T-helper 1 cell (primary cell): ENCODE data around the gene FBXL17.
A peak's percentile ranks its signal among the peaks of the same experiment; 100 is the strongest.

ENCODE experiments used
- DNase-seq, 5 donors: peaks; one replicate each; pipeline ENCODE4 v3.0.0-alpha.2; 2012 to 2020

The FBXL17 gene

DNA sequence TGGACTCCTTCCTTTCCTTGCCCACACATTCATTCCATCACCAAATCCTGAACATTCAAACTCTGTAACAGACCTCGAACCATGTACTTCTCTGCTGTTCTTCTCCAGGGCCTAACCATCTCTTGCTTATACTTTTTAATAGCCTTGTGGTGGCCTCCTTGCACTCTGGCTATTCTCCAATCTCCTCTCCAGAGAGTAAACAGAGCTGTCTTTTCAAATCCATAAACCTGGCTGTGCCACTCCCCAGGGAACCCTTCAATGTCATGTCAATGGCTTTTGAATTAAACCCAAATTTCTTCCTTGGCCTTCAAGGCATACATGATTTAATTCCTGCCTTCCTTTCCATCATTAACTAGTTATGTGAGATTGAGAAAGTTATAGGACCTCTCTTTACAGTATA, 433.5 kb downstream of the FBXL17 start:
- DNase-seq: no peak

DNA sequence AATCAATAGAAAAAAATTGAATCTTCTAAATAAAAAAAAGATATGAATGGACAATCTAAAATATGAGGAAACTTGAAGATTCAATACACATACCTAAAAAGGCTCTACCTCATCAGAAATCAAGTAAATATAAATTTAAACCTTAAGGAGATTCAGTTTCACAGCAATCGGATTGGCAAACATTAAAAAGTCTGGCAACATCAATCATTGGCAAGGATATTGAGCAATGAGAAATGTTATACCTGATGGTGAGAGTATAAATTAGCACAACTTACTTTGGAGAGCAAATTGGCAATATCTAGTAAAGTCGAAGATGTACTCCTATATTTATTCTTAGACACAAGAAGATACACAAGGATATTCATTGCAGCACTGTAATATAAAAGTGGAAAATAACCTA, 436.8 kb downstream of the FBXL17 start:
- DNase-seq: no peak

DNA sequence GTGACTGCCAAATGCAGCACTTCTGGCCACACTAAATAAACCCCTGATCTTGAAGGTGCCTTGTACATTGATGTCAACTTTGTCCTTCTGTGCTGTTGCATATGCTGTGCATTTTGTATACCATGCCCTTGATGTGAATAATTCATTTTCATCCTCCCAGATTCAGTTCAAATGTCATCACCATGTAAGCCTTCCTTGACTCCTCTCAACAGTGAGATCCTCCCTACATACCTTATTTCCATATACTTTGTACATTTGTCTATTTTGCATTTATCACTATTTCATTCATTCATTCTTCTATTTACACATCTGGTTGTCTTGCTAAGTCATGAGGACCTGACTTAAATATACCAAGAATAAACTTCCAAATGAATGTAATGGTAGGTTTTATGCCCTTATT, 438.0 kb downstream of the FBXL17 start:
- no peak for DNase-seq

DNA sequence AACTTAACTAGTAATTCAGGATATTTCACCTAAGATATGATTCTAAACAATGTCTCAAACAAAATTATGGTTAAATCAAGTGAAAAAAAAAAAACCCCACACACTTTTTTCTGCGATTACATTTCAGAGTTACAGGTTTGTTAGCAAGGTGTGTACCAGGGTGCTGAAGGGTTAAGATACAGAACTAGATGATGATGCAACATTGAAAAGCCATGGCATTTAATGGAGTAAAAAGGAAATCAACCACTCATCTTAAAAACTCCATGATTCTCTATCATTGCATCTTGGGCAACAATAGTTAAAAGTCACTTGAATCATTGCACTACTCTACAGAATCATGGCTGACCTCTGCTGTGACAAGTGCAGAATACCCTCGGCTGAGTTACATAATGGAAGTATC, 440.9 kb downstream of the FBXL17 start:
- no peak for DNase-seq

DNA sequence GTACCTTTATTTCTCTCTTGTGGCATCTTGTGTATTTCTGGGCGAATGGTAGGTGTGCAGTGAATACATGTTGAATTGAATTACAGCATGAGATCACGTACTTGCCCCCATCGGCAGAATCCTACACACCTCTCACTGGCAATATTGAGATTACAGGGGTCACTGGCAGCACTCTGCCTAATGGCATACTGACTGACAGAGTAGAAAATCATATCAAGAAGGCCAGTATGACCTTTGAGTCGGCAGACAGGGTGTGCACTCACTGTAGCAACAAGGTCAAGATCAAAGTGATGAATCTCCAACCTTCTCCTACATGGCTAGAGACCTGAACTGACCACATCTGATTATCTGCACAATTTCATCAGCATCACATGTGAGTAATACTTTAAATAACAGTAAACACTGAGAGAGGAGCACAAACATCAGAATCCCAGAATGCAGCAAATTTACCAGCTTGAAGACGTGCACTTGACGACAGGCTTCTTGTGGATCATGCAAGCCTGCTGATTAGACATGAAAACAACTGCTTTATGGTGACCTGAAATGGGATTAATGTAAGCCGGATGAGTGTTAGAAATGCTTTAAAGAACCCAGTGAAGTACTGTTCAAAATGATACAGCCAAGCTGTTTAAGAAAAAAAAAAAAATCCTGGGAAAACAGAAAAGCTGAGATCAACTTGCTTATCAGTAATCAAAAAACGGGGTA, 444.1 kb downstream of the FBXL17 start:
- DNase-seq: no peak

DNA sequence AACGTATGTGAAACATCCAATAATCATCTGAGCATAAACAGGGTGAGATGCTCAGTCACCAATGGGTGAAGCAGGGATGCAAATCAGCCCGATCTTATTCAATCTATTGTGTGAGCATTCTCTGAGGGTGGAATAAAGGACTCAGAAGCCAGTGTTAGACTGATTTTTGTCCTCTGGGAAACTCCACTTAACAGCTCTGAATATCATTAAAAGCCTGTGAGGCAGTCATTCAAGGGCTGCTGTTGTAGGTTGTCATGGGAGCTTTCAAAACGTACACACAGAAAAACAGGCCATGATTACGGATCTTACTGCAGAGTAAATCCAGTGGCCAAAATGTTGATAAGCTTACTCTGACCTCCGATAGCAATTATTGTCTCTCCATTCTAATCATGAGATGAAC, 444.7 kb downstream of the FBXL17 start:
- DNase-seq: no peak

DNA sequence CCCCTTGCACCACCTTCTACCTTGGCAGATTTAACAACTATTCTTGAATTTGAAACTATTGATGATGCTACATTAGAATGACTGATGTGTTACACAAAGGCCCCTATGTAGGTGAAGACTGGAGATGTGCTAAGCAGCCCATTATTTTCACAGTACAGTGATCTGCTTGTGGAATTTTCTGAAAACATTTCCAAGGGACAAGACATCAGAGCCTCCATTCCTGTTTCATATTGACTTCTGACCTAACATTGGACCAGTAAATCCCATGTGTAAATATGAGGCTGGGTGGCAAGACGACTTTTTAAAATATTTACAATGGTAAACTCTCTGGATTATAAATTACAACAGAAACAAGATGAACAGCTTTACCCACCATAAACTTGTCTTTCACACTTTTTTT, 445.4 kb downstream of the FBXL17 start:
- no peak for DNase-seq

DNA sequence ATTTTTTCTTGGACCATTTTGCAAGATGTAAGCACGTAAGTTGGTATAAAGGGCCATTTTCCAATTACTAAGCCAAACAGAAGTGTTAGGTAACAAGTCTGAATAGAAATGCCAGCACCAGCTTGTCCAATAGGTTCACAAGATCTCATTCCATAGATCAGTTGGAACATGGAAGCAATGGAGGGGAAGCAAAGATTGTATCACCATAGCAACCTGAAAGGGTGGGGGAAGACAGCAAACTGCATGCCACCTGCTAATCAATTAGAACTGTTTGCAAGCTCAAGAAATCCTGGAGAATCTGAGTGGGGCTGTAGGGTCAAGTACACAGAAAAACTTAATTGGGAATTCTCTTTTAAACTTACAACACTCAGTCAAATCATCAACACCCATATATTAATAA, 446.3 kb downstream of the FBXL17 start:
- no peak for DNase-seq

DNA sequence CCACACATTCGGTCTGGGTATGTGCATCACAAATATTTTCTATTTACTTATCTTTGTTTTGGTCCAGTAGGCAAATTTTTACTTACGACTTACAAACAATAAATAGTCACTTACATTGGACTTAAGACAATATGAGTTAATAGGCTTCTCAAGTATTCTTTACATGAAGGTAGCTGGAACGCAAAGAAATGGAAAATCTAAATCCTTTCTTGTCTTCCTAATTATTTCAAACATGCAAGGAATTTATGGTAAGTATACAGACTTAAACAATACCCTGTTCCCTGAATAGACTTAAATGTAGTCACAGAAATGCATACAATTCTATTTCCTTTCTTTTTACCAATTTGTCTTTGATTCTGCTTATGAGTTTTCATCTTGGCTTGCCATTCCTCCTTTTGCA, 448.6 kb downstream of the FBXL17 start:
- DNase-seq: no peak

DNA sequence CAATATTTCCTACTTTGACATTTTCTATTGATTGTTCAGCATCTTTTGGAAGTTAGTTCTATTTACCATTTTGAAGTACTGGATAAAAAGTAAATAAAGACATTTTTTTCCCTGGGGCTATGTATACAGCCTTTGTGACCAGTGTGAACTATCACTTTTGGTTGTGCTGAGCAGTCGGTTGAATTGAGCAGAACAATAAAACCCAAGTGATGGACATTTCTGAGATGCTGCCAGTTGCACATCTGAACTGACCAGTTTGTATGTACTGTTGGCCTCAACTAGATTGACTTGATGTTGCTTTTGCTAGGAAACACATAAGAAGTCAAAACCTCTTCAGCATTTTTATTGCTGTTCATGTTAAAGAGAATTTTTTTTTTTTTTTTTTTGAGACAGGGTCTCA, 451.0 kb downstream of the FBXL17 start:
- DNase-seq: no peak

DNA sequence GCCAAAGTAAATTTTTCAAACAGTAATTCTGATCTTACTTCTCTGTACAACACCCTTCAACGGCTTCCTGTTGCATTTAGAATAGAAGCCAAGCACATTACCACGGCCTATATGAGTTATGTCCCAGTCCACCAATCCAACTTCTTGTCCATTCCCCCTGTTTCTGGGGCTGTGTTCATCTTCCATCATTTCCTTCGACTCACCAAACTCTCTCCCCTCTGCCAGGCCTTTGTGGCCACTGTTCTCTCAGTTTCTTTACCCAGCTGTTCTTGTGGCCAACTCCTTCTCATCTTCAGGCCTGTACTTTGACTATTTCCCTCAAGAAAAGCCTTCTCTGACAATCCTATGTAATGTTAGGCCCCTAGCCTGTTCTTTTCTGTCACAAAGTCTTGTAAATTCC, 451.8 kb downstream of the FBXL17 start:
- no peak for DNase-seq

DNA sequence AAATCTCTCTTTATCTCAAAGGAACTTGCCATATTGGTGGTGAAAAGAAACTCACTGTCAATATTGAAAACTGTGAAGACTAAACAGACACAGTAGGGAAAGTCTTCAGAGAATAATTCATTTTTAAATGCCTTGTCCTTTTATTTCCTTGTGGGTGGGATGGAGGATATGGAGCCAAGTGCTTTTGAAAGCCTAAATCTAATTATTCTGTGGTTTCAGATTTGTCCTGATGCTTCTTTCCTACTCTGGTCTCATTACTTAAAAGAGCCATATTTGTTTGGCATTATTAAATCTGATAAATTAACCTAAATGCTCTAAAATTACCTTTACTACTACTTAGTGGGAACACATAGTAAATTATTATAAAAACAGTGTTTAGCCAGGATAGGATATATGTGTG, 452.8 kb downstream of the FBXL17 start:
- DNase-seq: no peak

DNA sequence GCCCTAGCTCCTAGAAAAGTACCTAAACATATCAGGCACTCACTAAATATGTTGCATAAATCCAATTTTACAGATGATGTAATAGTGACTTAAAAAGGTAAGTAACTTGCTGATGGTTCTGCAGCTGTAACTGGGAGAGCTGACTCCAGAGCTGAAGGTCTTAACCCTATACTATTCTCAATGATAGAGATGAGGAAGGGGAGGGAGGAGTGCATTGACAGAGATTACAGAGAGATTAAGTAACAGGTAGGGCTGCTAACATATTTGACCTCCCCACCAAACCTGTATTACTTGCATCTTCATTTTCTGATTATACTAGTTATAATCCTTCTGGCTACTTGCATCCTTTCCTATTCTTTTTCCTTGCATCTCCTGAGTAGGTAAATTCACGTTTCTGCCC, 455.8 kb downstream of the FBXL17 start:
- DNase-seq: no peak

DNA sequence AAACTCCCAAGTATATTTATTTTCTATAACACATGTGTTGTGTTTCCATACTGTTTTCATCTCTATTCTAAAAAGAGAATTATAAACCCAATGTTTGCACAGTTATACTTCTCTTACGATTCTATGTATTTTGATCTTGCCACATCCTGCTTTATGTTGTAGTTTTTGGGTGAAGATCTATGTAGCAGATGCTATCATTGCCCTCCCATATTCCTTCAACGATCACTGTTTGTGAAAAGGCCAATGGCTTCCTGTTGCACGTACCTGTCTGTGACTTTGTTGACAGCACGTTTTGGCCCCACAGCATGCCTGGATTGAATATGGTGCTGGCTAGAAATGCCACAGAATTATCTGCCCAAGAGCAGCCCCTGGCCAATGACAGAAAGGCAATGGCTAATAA, 456.7 kb downstream of the FBXL17 start:
- no peak for DNase-seq

DNA sequence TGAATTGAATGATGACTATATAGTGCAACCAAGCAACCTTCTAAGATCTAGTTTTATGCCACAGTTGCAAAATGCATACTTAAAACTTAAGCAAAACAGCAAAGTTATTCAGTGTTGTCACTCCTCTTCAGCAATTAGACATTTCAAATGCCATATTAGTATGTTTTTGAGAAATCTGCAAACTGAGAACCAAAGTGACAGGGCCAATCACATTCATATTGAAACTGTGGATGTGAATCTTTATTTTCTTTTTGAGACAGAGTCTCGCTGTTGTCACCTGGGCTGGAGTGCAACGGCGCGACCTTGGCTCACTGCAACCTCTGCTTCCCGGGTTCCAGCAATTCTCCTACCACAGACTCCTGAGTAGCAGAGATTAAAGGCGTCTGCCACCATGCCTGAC, 461.9 kb downstream of the FBXL17 start:
- DNase-seq: peak in 1 of 5 donors; percentile 64

DNA sequence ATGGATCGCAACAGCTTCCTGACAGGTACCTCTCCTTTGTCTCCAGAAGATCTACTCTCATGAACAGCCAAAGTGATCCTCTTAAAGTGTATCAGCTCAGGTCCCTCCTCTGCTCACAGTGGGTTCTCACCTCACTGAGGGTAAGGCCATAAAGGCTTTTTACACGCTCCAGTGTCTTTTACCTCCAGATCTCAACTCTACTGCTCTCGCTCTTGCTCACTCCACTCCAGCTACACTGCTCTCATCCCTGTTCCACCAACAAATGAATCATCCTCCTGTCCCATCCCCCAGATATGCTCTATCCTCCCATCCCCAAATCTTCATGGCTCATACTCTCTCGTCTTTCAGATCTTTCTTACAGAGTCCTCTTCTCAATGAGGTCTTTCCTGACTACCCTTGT, 462.5 kb downstream of the FBXL17 start:
- no peak for DNase-seq

DNA sequence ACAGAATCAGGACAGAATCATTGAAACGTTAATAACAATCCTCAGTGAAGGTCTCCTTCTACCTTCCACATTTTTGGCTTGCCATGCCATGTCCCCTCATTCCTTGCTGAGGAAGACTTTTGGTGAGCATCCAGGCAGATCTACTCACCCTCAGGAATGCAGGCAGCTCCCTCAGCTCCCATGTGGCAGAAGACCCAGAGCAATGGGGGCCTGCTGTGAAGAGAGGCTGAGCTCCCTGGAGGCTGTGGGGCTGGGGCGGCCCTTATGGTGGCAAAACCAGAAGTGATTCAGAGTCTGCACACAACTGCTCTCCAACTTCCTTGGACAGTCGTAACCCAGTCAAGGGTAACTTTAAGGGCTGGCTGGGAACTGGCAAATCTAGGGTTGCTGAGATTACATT, 463.9 kb downstream of the FBXL17 start:
- DNase-seq: no peak

DNA sequence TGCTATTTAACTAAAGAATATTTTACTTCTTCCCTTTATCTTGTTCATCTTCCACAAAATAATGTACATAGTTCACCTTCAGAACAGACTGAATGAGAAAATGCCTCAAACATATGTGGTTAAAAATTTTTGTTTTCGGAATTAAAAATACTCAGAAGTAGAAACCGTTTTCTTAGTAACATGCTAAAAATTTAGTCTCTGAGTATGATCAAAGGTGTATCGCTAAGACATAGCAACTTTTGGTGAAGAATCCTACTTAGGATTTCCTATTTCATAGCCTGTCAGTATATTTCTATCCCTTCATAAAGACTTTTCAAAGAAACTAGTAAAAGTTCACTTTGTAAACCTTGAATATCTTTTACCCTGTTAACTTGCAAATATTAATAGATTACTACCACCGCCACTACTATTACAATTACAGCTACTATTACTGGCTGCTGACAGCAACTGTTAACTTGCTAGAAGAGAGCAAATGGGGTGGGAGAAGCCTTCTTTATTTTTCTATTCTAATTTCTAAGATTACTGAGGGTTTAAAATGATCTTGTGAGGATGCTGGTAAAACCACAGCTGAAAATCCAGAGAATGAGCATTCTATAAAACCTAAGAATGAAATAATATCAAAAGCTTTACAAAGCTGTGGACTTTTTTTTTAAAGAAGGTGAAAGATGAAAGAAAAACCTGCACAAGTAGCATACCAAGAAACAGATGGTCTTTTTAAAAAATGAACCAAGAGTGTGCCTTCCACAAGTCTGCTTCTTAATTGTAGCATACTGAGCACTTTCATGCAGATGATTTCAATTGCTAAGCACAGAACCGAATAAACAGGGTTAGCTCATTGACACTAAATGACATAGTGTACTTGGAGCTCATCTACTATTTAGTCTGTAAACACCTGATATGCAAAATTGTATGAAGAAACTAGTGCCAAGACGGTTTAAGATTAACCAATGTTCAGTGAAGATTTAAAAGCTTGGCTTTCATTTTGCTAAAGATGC, 464.9 kb downstream of the FBXL17 start:
- peak in 1 of 5 donors; percentile 40 for DNase-seq

DNA sequence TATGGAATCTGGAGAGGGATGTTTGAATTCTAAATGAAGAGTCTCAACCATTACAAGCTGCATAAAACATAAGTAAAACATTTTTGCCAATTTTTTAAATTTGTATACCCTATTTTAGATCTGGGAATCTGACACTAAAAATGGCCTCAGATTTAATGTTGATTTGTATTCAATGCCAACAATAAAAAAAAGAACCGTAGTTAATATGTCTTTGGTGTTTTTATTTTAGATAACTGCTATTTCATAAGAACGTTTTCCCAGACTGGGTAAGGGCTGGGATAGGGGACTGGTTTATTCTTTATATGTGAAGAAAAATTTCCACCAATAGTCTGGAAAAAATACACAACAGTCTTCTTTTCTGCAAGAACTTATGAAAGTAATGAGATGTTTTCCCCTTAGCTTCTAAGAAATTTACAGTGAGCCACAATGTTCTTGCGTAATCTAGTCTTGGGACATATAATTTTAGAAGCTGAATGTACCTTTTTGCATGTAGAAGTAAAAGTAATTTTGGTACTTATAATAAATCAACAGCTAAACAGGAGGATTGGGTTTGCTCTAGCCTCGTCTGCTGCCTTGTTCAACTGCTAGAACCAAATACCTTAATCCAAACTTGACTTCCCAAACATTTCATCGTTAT, 466.6 kb downstream of the FBXL17 start:
- no peak for DNase-seq

DNA sequence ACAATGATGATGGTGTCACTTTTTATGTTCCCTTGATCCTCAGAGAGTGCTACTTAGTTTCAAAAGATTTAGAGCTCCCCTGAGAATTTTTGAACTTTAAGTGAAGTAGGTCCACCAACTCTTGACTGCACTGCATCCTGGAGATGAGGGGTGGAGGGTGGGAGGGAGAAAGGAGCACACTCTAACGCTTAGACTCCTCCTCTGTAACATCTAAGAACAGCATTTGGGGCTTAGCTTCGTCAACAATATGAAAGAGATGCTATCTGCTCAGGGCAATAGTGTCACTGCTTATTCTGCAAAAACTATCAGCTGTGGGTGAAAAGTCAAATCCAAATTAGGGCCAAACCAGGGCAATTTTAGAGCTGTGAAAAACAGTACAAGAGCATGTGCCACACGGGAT, 468.4 kb downstream of the FBXL17 start:
- no peak for DNase-seq

DNA sequence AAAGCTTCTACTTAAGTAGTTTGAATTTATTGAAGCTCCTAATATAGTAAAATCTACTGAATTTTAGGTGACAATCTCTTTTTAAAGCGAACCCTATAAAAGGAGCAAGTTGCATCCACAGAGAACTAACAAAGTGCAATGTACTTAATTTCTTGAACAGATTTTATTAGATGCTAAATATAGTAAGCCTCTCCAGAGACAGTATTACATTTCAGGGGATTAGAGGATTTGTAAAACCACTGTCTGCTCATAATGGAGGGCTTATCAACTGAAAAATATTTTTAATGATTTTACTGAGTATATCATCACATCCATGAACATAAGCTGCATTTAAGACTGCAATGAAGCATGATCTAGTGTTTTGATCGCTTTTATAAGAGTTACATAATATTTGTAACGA, 481.2 kb downstream of the FBXL17 start:
- no peak for DNase-seq

DNA sequence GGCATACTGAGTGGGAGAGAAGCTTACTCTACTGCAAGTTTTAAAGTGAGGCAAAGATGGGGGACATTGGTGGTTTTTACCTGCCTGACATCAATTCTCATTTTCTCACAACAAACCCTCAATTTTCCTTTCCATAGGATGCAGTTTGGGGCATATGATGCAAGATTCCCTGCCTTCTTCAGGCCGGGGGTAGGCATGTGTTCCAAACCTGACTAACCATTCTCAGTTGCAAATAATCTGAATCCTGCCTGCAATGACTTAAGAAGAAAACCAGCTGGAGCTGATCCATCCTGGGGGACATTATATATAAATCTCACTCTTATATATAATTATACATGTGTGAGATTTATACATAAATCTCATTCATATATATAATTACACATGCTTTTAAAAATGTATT, 487.5 kb downstream of the FBXL17 start:
- DNase-seq: no peak

DNA sequence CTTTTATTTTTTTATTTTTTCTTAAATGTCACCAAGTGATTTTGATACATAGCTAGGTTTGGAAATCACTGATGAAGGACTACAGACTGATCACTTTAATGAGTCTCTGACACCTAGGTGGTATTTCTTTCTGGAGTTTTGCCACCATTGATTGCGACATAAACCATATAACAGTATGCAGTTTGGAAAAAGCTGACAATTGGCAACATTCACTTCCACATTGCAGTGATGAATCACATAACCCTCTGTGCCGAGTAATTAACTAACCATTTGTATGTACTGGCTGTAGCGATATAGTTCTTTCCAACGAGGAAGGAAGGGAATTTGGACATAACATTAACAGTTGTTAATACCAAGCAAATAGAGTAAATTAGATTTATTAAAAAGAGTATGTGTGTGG, 488.3 kb downstream of the FBXL17 start:
- DNase-seq: no peak

DNA sequence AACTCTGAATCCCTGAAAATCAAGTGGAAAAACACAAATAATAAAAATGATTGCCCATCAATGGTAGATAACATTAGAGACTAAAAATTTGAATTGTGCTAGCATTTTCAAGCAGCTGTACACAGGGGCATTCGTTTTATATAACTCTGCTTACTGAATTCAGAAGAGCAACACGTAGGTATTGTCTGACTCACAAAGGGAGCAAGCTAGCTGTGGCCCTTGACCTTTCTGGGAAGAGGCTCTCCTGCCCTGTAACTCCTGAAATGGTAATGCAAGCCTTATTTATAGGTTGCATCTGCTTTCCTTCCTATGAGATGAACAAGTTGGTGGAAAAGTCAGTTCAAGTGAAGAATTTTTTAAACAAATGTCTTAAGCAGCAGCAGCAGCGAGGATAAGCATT, 492.5 kb downstream of the FBXL17 start:
- DNase-seq: no peak
